CD4-positive, alpha-beta T cell (primary cell): Measurements from ENCODE around the gene BTF3. TPM values are rescaled to one million over a fixed set of nuclear protein-coding genes. Genes with fewer than 3 reads are reported as not detected.
"Not testable (repeated sequence)": the region's sequence is repeated elsewhere in the genome, so short reads cannot be mapped to it uniquely, and the experiment has no call there.

ENCODE experiments used
- ATAC-seq: fragments of 200-7000 bp; cut with Tn5 transposase; one replicate; pipeline ENCODE4 v1.10.0; 2022; ENCODE audit warnings: mild to moderate bottlenecking; ENCODE audit not compliant: poor library complexity
- CTCF ChIA-PET: fragments of 350-600 bp; sonication (Branson Sonifier 250); formaldehyde crosslinking; loops from one replicate; lab custom pipeline; 2021; ENCODE audit warnings: antibody characterized with exemption, inconsistent platforms; lab: Charles Lee
- POLR2A ChIA-PET: fragments of 350-600 bp; sonication (Branson Sonifier 250); formaldehyde crosslinking; loops from one replicate; lab custom pipeline; 2021; ENCODE audit warnings: antibody characterized with exemption, inconsistent platforms; lab: Charles Lee
- DNase-seq, 14 experiments: peaks; one replicate each; pipeline ENCODE4 v3.0.0-alpha.2; 2013 to 2020; ENCODE audit warnings: mixed read lengths in 2 of 14
- H3K27ac ChIP-seq, 2 donors: one replicate each; pipeline versions ENCODE4 v1.5.1 to v1.7.0; 2013; ENCODE audit warnings: low read length in 2 of 2, low read depth in 1 of 2, mild to moderate bottlenecking in 1 of 2
- H3K27me3 ChIP-seq, 2 experiments: 1 replicate in 1 of 2; 2 replicates in 1 of 2; pipeline versions ENCODE4 v1.6.1 to v1.7.0; 2013; ENCODE audit warnings: low read length in 2 of 2, control low read depth in 1 of 2, mild to moderate bottlenecking in 1 of 2, moderate library complexity in 1 of 2; ENCODE audit not compliant: insufficient read depth in 2 of 2, control insufficient read depth in 1 of 2
- H3K36me3 ChIP-seq: one replicate; pipeline ENCODE4 v1.6.1; 2013; ENCODE audit warnings: low read length, control low read depth; ENCODE audit not compliant: insufficient read depth
- H3K4me1 ChIP-seq: one replicate; pipeline ENCODE4 v1.6.1; 2013; ENCODE audit warnings: low read length, control low read depth; ENCODE audit not compliant: insufficient read depth
- H3K4me3 ChIP-seq: one replicate; pipeline ENCODE4 v1.5.1; 2013; ENCODE audit warnings: mild to moderate bottlenecking, low read length, moderate library complexity
- H3K9me3 ChIP-seq, 2 experiments: 1 replicate in 1 of 2; 2 replicates in 1 of 2; pipeline versions ENCODE4 v1.6.1 to v1.7.0; 2013; ENCODE audit warnings: low read length in 2 of 2, mild to moderate bottlenecking in 2 of 2, control low read depth in 1 of 2, moderate library complexity in 1 of 2; ENCODE audit not compliant: control insufficient read depth in 1 of 2, insufficient read depth in 1 of 2
- H3K27ac Mint-ChIP-seq: one replicate; pipeline ENCODE4 v1.8.0; 2020; ENCODE audit warnings: mixed read lengths
- H3K27me3 Mint-ChIP-seq: one replicate; pipeline ENCODE4 v1.8.0; 2021; ENCODE audit warnings: mixed read lengths
- H3K36me3 Mint-ChIP-seq: one replicate; pipeline ENCODE4 v1.8.0; 2021; ENCODE audit warnings: low read depth, mixed read lengths
- H3K4me1 Mint-ChIP-seq: one replicate; pipeline ENCODE4 v1.8.0; 2021; ENCODE audit warnings: low read depth, mixed read lengths
- H3K4me3 Mint-ChIP-seq: one replicate; pipeline ENCODE4 v1.8.0; 2020; ENCODE audit warnings: mild to moderate bottlenecking, mixed read lengths
- H3K9me3 Mint-ChIP-seq: one replicate; pipeline ENCODE4 v1.8.0; 2020; ENCODE audit warnings: mixed read lengths
- intact Hi-C, 2 experiments: fragments of 100-400 bp; cut with DNase I in 1 of 2; cut with micrococcal nuclease in 1 of 2; formaldehyde crosslinking; loops; one replicate each; pipeline versions ENCODE4 v1.15.1 to v1.9.0; 2023 to 2025; cut with DNase I, micrococcal nuclease
- total RNA-seq, 174 experiments: library from RNA in 2 of 174; stranded (reverse) in 2 of 174; gene quantifications; one replicate each; pipeline ENCODE4 v1.2.3 and lab custom pipeline; 2021 to 2026
- TF ChIP-seq, protein P1 (sequence below): fragments of 200-600 bp; IDR thresholded peaks from one replicate; pipeline ENCODE4 v1.8.0; 2022; ENCODE audit warnings: antibody characterized with exemption, mild to moderate bottlenecking

BTF3 gene
- total RNA-seq, 2 experiments from 2014 or later, result 756 to 769 TPM

DNA sequence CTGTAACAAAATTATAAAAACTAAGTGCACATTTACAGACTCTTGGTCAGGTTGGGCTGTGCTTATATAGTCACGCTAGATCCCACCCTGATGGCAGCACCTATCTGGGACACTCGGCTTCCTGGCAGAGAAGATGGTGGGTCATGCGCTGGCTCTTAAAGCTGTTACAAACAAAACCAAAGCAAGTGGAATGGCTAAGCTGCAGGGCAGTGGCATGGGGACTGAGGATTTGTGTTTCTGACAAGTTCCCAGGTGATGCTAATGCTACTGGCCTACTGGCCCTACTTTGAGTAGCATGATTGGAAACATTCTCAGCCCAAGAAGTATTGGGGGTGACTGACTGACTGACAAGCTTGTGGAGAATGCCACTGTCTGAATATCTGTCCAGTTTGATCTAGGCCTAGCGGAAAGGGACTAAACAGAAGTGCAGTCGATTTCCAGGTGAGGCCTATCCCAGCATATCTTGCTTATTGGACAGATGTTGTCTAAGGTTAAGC is 8.3 kb downstream of the BTF3 start:
- ChIA-PET CTCF (interaction anchor here (1.1 kb wide), 1 partner anchor 55 kb away, joined by 3 read pairs; no protein-coding TSS in a partner anchor), POLR2A (no interaction called here)
- Mint-ChIP-seq H3K4me1 (peaks cover 8% of the 10 kb centered on the region), H3K27ac (no peak overlapping the region), H3K27me3 (no peaks in the 10 kb centered on the region), H3K36me3 (peaks cover 56% of the 10 kb centered on the region), H3K4me3 (no peak overlapping the region), H3K9me3 (no peaks in the 10 kb centered on the region)
- Histone ChIP-seq H3K4me3 (no peak overlapping the region), H3K4me1 (peaks cover under 1% of the 10 kb centered on the region), H3K27ac (no peak overlapping the region), H3K36me3 (peaks cover 53% of the 10 kb centered on the region), H3K9me3 (no peaks in the 10 kb centered on the region), H3K27me3 (no peaks in the 10 kb centered on the region)
- TF ChIP-seq, protein P1, sequence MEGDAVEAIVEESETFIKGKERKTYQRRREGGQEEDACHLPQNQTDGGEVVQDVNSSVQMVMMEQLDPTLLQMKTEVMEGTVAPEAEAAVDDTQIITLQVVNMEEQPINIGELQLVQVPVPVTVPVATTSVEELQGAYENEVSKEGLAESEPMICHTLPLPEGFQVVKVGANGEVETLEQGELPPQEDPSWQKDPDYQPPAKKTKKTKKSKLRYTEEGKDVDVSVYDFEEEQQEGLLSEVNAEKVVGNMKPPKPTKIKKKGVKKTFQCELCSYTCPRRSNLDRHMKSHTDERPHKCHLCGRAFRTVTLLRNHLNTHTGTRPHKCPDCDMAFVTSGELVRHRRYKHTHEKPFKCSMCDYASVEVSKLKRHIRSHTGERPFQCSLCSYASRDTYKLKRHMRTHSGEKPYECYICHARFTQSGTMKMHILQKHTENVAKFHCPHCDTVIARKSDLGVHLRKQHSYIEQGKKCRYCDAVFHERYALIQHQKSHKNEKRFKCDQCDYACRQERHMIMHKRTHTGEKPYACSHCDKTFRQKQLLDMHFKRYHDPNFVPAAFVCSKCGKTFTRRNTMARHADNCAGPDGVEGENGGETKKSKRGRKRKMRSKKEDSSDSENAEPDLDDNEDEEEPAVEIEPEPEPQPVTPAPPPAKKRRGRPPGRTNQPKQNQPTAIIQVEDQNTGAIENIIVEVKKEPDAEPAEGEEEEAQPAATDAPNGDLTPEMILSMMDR, result no peak
- DNase-seq, result no peak
- intact Hi-C loops, result no loop called here
- ATAC-seq, result no peak

DNA sequence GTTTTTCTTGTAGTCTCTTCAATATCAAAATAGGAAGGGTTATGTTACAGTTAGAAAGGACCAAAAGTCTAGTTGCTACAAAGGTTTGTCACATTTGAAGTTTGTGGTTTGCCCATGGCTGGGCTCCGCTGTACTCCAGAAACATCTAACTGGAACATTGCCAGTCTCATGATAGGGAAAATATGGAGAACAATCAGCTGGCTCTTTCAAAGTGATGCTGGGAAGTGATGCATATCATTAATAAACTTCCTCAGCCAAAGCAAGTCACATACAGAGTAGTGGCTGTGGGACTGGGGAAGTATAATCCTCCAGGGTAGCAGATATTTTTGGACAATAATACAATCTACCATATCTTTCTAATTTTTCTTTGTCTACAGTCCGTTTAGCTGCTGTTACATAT is 8.8 kb downstream of the BTF3 start:
- no peak overlapping the region for H3K4me3 ChIP-seq
- POLR2A ChIA-PET, result no interaction called here
- no peak overlapping the region for H3K27ac ChIP-seq
- Mint-ChIP-seq H3K9me3 (no peaks in the 10 kb centered on the region), H3K36me3 (peaks cover 50% of the 10 kb centered on the region), H3K4me1 (peaks cover 6% of the 10 kb centered on the region), H3K4me3 (no peak overlapping the region), H3K27ac (no peak overlapping the region), H3K27me3 (no peaks in the 10 kb centered on the region)
- no peaks in the 10 kb centered on the region for H3K4me1 ChIP-seq
- intact Hi-C loops, result no loop called here
- TF ChIP-seq, protein P1, result no peak
- CTCF ChIA-PET, result interaction anchor here (1.1 to 1.4 kb wide), 2 partner anchors 11 to 56 kb away, joined by 3 read pairs; no protein-coding TSS in a partner anchor
- no peak for ATAC-seq
- H3K36me3 ChIP-seq, result peaks cover 48% of the 10 kb centered on the region
- no peak for DNase-seq
- no peaks in the 10 kb centered on the region for H3K27me3 ChIP-seq
- H3K9me3 ChIP-seq, result no peaks in the 10 kb centered on the region

DNA sequence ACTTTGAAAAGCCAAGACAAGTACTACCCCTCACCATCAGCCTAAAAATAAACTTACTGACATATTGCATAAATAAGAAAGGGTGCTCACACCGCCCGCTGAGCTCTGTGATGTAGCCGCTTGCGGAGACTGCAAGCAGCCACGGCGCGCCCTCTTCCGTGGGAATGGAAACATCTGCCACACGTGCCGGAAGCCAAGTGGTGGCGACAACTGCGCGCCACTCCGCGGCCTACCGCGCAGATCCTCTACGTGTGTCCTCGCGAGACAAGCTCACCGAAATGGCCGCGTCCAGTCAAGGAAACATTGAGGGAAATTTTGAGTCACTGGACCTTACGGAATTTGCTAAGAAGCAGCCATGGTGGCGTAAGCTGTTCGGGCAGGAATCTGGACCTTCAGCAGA is 10.3 kb downstream of the BTF3 start:
- intact Hi-C loops, result not testable (repeated sequence)
- POLR2A ChIA-PET, result interaction anchor here (0.6 kb wide), 1 partner anchor 114 kb away, joined by 3 read pairs; no protein-coding TSS in a partner anchor

DNA sequence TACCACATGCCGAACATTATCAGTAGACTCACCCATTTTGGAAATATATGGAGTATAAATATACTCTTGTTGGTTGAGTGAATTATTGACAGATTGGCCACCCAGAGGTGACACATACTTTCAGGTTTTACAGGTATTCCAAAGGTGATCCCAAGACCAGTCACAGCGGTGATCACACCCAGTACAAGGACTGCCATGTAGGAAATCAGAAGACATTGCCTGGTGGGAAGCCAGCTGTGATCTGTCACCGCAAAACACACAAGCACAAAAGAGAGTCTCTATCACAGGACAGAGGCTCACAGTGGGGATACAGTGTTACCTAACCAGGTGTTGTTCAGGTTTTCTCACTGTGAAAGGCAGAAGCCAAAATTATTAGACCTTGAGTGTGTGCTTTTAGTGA is 15.8 kb downstream of the BTF3 start:
- H3K4me3 Mint-ChIP-seq, result no peak overlapping the region
- Histone ChIP-seq H3K9me3 (no peaks in the 10 kb centered on the region), H3K27ac (no peak overlapping the region), H3K4me1 (no peaks in the 10 kb centered on the region), H3K4me3 (no peak overlapping the region), H3K36me3 (no peaks in the 10 kb centered on the region), H3K27me3 (no peaks in the 10 kb centered on the region)
- H3K27ac Mint-ChIP-seq, result no peak overlapping the region
- intact Hi-C loops, result no loop called here
- H3K9me3 Mint-ChIP-seq, result no peaks in the 10 kb centered on the region
- POLR2A ChIA-PET, result no interaction called here
- no peak for DNase-seq
- H3K36me3 Mint-ChIP-seq, result no peaks in the 10 kb centered on the region
- no peak for ATAC-seq
- H3K27me3 Mint-ChIP-seq, result no peaks in the 10 kb centered on the region
- CTCF ChIA-PET, result no interaction called here
- H3K4me1 Mint-ChIP-seq, result no peaks in the 10 kb centered on the region
- TF ChIP-seq, protein P1, result no peak

More for the DNA sequence above, 10.3 kb downstream of the BTF3 start:
- H3K4me1 ChIP-seq, H3K27ac Mint-ChIP-seq, H3K27me3 ChIP-seq, H3K4me3 ChIP-seq, H3K27me3 Mint-ChIP-seq, DNase-seq, H3K4me3 Mint-ChIP-seq, H3K9me3 ChIP-seq, H3K4me1 Mint-ChIP-seq, H3K9me3 Mint-ChIP-seq, H3K27ac ChIP-seq: not testable (repeated sequence)
- H3K36me3 Mint-ChIP-seq, result peaks cover 35% of the 10 kb centered on the region
- CTCF ChIA-PET, result interaction anchor here (1.4 to 1.6 kb wide), 2 partner anchors 10 to 11 kb away, joined by 3 to 5 read pairs; no protein-coding TSS in a partner anchor
- H3K36me3 ChIP-seq, result peaks cover 34% of the 10 kb centered on the region
- ATAC-seq, result peak; percentile 89
